Natural killer cell (primary cell): Measurements from ENCODE around the gene SETBP1. TPM values are rescaled to one million over a fixed set of nuclear protein-coding genes. Genes with fewer than 3 reads are reported as not detected.
A peak's percentile ranks its signal among the peaks of the same experiment; 100 is the strongest.

ENCODE experiments used
- ATAC-seq, 3 donors: fragments of 150-1000 bp in 2 of 3; fragments of 200-7000 bp in 1 of 3; cut with Tn5 transposase; 1 replicate in 1 of 3; 2 replicates in 2 of 3; pipeline ENCODE4 v1.10.0; 2021; ENCODE audit warnings: mild to moderate bottlenecking in 2 of 3, moderate library complexity in 2 of 3
- DNase-seq, 2 donors: peaks; one replicate each; pipeline versions ENCODE4 v3.0.0 to v3.0.0-alpha.2; 2013 to 2021; ENCODE audit warnings: mixed read lengths in 1 of 2
- H3K27ac ChIP-seq: one replicate; pipeline ENCODE4 v1.5.1; 2013; ENCODE audit warnings: mild to moderate bottlenecking, low read length
- H3K27me3 ChIP-seq: one replicate; pipeline ENCODE4 v1.6.1; 2013; ENCODE audit warnings: low read length; ENCODE audit not compliant: control insufficient read depth, insufficient read depth
- H3K36me3 ChIP-seq: one replicate; pipeline ENCODE4 v1.6.1; 2013; ENCODE audit warnings: low read length; ENCODE audit not compliant: control insufficient read depth, insufficient read depth
- H3K4me1 ChIP-seq: one replicate; pipeline ENCODE4 v1.6.1; 2013; ENCODE audit warnings: low read length; ENCODE audit not compliant: control insufficient read depth, insufficient read depth
- H3K4me3 ChIP-seq: one replicate; pipeline ENCODE4 v1.5.1; 2013; ENCODE audit warnings: low read length
- H3K9me3 ChIP-seq: one replicate; pipeline ENCODE4 v1.6.1; 2013; ENCODE audit warnings: low read length; ENCODE audit not compliant: control insufficient read depth, insufficient read depth
- H3K27ac Mint-ChIP-seq, 2 donors: one replicate each; pipeline ENCODE4 v1.8.0; 2022; ENCODE audit warnings: mild to moderate bottlenecking in 2 of 2, mixed read lengths in 2 of 2, moderate library complexity in 1 of 2
- H3K27me3 Mint-ChIP-seq, 2 donors: one replicate each; pipeline ENCODE4 v1.8.0; 2022; ENCODE audit warnings: low read depth in 2 of 2, mixed read lengths in 2 of 2
- H3K36me3 Mint-ChIP-seq: one replicate; pipeline ENCODE4 v1.8.0; 2022; ENCODE audit warnings: mixed read lengths
- H3K4me1 Mint-ChIP-seq, 2 donors: one replicate each; pipeline ENCODE4 v1.8.0; 2022; ENCODE audit warnings: mixed read lengths in 2 of 2
- H3K4me3 Mint-ChIP-seq: one replicate; pipeline ENCODE4 v1.8.0; 2022; ENCODE audit warnings: mild to moderate bottlenecking, moderate library complexity, mixed read lengths
- H3K9me3 Mint-ChIP-seq, 2 donors: one replicate each; pipeline ENCODE4 v1.8.0; 2022; ENCODE audit warnings: mixed read lengths in 2 of 2
- CTCF ChIP-seq: fragments of 200-600 bp; IDR thresholded peaks from one replicate; pipeline ENCODE4 v1.8.0; 2022; ENCODE audit warnings: antibody characterized with exemption
- WGBS: methylation state at CpG from one replicate; pipeline ENCODE4 v1.1.7; 2013; ENCODE audit warnings: missing lambda C conversion rate; ENCODE audit not compliant: insufficient coverage; 5-methylcytosine and 5-hydroxymethylcytosine counted together
- intact Hi-C: fragments of 100-400 bp; cut with micrococcal nuclease; formaldehyde crosslinking; loops from one replicate; pipeline ENCODE4 v1.14.2; 2022
- total RNA-seq, 4 donors: library from RNA; stranded (reverse); fragments of 120-200 nt in 1 of 4; gene quantifications; one replicate each; pipeline versions ENCODE4 v1.2.3 to v1.2.4, GENCODE V29; 2013 to 2022

SETBP1 gene
- total RNA-seq, 3 donors from 2014 or later (not counting 1 experiment from before 2014, with no cell fraction given): 36.0 to 46.6 (median 41.2) TPM

GRCh38 chr18:44881461-44882162 lies 200.9 kb downstream of the SETBP1 start:
- Mint-ChIP-seq H3K27me3 (peaks cover 0 to 2% of the 10 kb centered on the region in 2 donors), H3K9me3 (no peaks in the 10 kb centered on the region), H3K4me3 (no peak overlapping the region), H3K4me1 (peaks cover 4 to 15% of the 10 kb centered on the region in 2 donors), H3K27ac (no peak overlapping the region), H3K36me3 (no peaks in the 10 kb centered on the region)
- H3K36me3 ChIP-seq: no peaks in the 10 kb centered on the region
- no peak for DNase-seq
- WGBS: 97% methylated on average over 8 of the region's 9 CpGs
- TF ChIP-seq CTCF: no peak
- no peaks in the 10 kb centered on the region for H3K27me3 ChIP-seq
- H3K27ac ChIP-seq: no peak overlapping the region
- ATAC-seq: no peak
- H3K4me3 ChIP-seq: no peak overlapping the region
- intact Hi-C loops: no loop called here
- H3K9me3 ChIP-seq: no peaks in the 10 kb centered on the region
- H3K4me1 ChIP-seq: no peaks in the 10 kb centered on the region

GRCh38 chr18:44882163-44882868 lies 201.6 kb downstream of the SETBP1 start:
- DNase-seq: no peak
- Mint-ChIP-seq H3K27ac (peak overlapping the region in 1 of 2 donors; percentile 31), H3K4me3 (no peak overlapping the region), H3K4me1 (peaks cover 11 to 22% of the 10 kb centered on the region in 2 donors), H3K9me3 (no peaks in the 10 kb centered on the region), H3K27me3 (peaks cover 0 to 2% of the 10 kb centered on the region in 2 donors), H3K36me3 (no peaks in the 10 kb centered on the region)
- TF ChIP-seq CTCF: no peak
- no peaks in the 10 kb centered on the region for H3K36me3 ChIP-seq
- H3K9me3 ChIP-seq: no peaks in the 10 kb centered on the region
- peaks cover 3% of the 10 kb centered on the region for H3K4me1 ChIP-seq
- no peaks in the 10 kb centered on the region for H3K27me3 ChIP-seq
- intact Hi-C loops: no loop called here
- H3K4me3 ChIP-seq: no peak overlapping the region
- WGBS: 94% methylated on average over 6 of the region's 6 CpGs
- ATAC-seq: no peak
- H3K27ac ChIP-seq: no peak overlapping the region

- peaks cover 0 to 2% of the 10 kb centered on the region in 2 donors for H3K27me3 Mint-ChIP-seq
- H3K4me1 Mint-ChIP-seq: peaks cover 24 to 31% of the 10 kb centered on the region in 2 donors
- H3K27ac ChIP-seq: no peak overlapping the region
- H3K9me3 Mint-ChIP-seq: no peaks in the 10 kb centered on the region
- no peaks in the 10 kb centered on the region for H3K9me3 ChIP-seq
- H3K36me3 Mint-ChIP-seq: no peaks in the 10 kb centered on the region
- WGBS: 91% methylated on average over 3 of the region's 4 CpGs
- H3K4me3 ChIP-seq: no peak overlapping the region
- no peak overlapping the region for H3K4me3 Mint-ChIP-seq
- peaks cover 8% of the 10 kb centered on the region for H3K4me1 ChIP-seq
- no peak for ATAC-seq
- no peak for TF ChIP-seq CTCF
- H3K27me3 ChIP-seq: no peaks in the 10 kb centered on the region
- intact Hi-C loops: no loop called here
- no peaks in the 10 kb centered on the region for H3K36me3 ChIP-seq
- DNase-seq: no peak
- no peak overlapping the region for H3K27ac Mint-ChIP-seq
Measured at GRCh38 chr18:44883671-44884070, 203.0 kb downstream of the SETBP1 start.
